Hypothalamus (tissue), 51 donors: Measurements from ENCODE around the gene CHST11.

Experiments
- DNase-seq, 51 donors: peaks; one replicate each; lab custom pipeline; 2025; lab: John Stamatoyannopoulos, UW

Gene CHST11

DNA sequence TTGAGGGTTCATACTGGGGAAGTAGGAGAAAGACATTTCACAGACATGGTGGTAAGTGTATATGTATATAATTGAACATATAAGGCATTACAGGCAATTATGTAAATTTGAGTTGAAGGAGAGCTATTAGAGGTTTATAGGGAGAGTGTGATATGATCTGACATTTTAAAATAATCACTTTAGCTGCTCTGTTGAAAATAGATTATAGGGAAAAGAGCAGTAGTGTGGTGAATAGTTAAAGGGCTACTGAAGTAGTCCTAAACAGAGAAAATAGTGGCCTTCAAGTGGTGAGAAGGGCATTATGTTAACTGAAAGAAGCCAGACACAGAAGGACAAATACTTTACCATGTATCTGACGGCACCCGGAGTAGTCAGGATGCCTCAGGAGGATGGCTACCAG is 267.1 kb downstream of the CHST11 start:
- DNase-seq = no peak

DNA sequence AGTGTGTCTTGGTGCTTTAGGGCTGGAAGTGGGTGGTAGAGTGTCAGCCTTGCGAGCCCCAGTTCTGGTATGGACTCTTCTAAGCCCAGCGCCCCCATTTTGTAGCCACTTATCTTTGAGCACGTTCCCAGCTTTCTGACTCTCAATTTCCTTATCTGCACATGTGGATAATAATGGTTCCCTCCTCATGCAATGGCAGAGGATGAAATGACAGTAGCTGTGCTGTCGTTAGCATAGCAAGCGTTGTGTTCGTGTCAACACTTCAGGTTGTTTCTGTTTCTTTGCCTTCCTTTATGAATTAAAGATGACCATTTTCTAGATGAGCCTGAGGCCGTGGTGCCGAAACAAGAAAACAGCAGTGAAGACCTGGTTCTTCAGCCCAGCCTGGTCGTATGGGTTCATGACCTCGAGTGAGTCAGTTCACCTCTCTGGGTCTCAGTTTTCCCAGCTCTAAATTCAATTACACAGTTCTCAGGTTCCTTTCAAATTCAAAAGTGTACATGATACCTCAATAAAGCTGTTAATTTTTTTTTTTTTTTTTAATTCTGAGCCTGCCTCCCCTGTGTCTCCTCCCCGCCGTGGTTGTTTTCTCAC is 268.3 kb downstream of the CHST11 start:
- DNase-seq = no peak

DNA sequence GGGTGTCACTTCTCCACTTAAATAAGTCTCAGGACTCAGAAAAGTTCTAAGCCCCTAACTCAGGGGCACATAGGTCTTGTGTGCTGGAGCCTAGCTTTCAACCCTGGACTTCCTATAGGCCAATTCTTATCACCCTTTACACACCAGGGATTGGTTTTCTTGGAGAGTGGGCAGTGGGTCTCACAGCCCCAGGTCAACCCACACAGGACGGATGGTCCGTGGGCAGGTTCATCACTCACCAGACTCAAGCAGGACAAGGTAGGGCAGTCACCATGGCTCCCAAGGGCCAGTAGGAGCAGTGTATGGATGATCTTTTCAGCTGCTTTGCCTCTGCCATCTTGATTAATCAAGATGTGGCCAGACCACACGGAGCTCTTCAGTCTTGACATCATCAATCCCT is 268.9 kb downstream of the CHST11 start:
- DNase-seq = no peak

DNA sequence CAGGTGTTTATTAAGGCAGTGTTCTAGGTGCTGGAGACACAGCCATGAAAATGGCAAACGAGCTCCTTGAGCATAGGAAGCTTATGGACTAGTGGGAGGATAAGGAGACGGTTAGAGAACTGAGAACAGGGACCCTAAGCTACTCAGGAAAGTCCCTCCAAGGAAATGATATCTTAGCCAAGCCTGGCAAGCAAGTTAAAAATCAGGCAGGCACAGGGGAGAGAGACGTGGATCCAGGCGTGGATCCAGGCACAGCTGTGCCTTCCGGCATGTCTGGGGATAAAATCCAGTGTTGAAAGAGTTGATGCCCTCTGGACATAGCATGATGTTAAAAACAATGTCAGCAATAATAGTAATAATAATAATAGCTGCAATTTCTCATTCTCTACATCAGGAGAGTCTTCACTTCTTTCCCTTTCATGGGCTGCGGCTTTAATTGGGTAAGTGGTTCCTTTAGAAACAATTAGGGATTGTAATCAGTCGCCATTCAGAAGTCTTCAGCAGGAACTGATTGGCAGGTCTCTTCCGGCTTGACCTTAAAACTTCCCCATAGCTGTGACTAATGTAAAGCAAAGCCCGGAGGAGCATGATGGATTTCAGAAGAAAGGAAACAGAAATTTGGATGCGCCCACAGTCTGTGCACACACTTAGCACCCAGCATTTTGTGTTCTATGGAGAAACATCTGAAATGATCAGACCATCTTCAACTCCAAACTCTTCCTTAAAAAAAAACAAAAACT is 271.1 kb downstream of the CHST11 start:
- no peak for DNase-seq

DNA sequence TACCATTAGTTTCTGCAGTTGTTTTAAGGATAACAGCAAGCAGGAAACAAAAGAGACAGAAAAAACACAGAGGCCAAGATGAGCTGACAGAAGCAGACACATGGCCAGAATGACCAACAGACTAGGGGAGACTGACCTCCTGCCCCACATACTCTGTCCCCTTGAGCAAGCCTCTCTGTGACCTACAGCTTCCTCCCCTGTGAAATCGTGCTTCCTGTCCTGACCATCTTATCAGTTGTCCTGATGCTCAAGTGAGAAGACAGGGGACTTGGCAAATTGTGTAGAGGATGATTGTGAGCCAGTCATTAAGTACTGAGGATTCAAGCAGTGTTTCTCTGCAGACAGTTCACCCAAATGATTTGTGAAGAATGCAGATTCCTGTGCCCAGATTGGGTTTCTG is 272.3 kb downstream of the CHST11 start:
- no peak for DNase-seq

DNA sequence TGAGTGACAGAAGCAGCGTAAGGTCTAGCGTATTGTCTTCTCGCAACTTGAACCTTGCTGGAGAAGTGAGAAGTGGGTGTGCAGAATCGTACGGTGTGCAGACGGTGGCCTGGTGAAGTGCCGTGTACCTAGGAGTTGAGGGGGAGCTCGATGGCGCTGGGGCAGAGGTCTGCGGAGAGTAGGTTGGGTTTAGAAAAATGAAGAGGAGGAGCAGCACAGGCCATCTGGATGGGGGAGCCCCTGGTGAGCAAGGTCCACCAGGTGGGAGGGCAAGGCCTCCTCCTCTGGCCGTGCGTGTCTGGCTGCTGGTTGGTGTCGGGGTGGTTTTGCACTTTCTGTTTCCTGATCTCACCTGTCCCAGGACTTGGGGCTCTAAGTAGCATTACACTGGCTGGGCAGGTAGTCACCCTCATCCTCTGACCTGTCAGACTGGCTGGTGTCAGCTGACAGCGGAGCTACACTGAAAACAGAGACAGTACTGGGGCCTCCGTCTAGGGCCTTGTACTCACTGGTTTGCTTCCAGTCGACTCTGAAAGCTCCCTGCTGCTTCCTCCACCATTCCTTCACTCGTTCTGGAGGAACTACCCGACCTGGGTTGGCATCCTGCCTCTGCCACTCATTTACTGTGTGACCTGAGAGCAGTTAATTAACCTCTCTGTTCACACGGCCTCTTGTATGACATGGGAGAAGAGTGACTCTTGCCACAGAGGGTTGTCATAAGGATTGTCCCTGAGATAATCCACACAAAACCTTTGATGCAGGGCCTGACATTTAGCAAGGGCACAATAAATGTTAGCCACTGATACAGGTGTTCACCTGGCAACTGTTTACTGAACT is 273.1 kb downstream of the CHST11 start:
- no peak for DNase-seq

DNA sequence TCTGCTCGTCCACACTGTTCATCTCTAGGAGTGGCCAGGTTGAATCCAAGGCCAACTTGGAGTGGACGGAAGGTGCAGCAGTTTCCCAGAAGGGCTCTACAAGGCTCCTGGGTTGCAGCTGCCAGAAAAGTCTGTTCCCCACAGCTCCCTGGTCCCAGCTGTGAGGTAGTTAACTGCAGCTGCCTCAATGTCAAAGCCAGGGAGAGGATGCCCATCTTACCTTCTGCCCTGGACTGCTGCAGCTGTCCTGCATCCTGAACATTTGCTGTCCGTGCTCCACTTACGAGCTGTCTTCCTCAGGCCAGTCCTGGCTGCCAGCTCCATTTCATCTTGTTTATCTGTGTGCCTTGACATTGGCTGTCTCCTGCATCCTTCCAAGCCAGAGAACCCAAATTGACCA is 274.0 kb downstream of the CHST11 start:
- no peak for DNase-seq

DNA sequence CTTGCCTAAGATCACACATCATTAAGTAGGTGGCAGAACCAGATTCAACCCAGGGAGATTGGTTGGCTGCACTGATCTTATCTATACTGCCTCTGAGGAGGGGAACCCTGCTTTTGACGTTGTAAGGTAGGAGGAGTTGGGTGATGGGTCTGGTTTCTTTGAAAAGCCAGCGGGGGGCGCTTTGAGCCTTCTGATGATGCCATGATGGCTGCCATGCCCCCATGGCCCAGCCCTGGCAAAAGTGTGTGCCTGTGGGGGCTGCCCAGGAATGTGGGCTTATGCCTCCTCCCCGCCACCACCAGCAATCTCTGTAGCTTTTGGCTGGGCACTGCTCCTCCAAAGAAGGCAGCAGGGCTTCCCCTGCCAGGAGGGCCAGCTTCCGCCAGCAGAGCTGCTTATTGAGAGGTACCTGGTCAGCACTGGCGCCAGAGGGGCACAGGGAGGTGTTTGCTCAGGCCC is 277.0 kb downstream of the CHST11 start:
- DNase-seq = peak in 1 of 51 donors; percentile 16

DNA sequence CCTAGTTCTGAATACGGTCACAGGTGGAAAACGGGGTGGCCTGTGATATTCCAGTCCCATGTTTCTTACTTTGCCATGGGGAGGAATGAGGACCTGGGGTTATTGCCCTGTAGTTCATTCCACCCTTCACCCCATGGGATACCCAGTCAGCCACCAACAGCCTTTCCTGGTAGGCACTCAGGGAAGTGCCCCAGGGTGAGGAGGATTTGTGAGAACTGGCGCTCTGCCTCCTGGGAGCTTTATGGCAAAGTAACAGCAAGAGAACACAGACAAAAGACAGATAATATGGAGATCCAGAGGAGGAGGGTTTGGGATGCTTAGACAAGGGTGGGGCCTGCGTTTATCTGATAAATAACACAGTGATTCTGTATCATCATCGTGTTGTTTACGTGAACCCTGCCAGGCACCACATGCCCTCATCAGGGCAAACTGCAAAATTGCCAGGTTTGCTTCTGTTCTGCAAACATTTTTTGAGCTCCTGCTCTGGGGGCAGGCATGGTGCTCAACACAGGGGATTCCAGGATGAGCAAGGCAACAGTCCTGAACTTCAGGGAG is 277.9 kb downstream of the CHST11 start:
- DNase-seq = no peak

DNA sequence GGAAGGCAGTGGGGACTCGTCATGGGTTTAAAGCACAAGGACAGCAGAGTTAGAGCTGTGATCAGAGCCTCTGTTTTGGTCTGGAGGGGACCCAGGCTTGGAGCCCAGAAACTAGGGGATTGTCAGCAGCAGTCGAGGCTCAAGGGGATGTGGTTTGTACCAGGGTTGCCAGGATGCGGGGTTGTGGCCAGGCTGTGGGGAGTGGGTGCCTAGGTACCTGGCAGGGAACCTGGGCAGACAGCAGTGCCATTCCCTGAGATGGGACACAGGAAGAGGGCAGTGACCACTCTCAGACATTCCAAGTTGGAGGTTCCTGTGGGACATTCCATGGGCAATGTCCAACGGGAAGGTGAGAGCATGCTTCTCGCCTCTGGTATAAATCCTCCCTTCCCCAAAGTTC is 279.1 kb downstream of the CHST11 start:
- DNase-seq = no peak

DNA sequence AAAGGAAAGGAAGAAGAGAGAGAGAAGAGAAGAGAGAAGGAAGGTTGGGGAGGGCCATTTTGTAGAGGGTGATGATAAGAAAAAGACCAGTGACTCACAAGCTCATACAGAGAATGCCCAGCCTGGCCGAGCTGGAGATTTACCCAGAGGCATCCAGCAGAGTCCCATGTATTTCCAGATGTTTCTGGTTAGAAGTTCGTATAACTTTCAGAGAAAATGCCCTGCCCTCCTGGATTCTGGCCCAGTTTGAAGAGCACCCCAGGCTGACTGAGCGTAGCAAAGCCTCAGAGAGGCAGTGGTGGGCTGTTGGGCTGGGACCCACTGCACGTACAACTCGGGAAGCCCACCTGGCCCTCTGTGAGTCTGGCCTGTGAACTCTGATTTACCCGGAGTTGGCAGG is 279.6 kb downstream of the CHST11 start:
- DNase-seq = no peak

DNA sequence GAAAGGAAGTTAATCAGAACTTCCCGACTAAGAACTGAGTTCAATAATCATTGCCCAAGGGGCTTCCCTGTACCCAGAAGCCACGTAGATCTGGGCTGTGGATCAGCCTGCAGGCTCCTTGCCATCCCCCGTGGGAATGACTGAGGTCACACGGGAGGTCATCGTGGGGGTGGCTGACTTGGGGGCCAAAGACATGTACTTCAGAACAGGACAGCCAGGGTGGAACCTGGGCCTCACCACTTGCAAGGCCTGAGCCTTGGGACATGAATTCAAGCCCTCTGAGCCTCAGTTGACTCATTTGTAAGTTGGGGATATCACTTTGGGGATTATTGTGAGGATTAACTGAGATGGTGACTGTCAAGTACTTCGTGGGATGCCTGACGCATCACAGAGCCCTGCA is 280.4 kb downstream of the CHST11 start:
- no peak for DNase-seq

DNA sequence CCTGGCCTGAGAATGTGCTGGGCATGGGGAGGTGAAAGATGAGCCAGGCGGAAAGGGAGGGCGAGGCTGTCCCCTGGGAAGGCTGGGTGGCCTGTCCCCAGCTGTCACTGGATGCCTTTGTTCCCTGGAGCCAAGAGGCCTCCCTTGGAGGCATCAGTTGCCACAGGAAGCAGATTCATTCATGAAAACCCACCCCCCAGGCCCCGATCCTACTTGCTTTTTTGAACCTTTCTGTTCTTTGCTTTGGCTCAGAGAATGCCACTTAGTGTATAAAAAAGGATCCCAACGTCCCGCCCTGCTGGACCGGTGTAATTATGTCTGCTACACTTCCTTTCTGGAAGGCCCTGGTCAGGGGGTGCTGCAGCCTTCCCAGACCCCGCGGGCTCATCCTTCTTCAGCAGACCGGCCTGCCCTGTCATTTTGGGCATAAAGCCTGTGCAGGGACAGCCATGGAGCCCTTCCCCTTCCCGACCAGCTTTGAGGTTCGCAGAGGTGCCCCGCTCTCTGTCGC is 281.1 kb downstream of the CHST11 start:
- peak in 6 of 51 donors; percentile 8 to 18 (median 14) for DNase-seq

DNA sequence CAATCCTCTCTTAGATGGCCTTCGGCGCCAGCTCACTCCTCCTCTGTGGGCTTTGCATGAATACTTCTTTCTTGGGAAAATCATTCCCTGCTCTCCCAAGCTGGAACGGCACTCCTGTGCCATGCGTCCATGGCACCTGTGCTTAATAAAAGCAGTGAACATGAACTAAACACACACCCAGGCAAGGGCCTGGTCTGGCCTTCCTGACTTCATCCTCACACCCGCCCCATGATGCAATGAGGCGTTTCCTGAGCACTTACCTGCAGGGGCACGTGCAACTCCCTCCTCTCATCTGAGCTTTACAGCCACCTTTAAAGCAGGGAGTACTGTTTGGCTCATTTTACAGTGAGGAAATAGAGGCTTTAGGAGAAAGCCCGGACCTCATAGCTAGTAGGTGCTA is 281.6 kb downstream of the CHST11 start:
- no peak for DNase-seq

DNA sequence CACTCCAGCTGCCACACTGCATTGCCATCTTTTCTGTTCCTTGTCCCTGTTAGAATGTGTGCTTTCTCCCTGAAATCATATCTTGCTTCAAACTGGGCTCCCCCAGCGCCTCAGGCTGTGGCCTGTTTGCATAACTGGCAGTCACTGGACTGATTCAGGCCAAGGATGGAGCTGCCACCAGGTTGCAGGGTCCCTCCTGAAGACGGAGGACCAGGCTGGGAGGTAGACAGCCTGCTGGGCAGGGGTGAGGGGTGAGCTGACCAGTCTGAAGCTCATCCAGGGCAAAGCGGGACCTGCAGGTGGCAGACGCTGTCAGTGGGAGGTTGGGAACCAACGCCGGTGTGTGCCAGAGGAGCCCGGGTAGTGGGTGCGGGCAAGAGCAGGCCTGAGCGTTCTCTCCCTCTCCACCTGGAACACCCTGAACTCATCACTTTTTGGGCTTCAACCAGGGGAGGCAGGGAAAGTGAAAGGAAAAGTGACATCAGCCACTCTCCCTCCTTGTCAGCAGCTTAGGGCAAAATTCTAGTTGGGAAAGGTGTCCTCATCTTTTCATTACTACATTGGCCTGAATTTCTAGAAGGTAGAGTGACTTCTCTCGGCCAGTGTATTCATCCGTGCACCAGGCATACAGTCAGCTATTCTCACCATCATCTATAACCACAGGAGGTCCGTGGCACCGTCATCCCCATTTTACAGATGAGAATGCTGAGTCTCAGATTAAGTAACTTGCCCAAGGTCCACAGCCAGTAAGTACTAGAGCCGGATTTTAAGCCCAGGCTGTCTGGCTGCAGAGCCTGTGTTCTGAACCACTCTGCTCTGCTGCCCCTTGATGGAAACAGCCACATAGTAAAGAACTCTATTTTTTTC is 282.3 kb downstream of the CHST11 start:
- peak in 1 of 51 donors; percentile 7 for DNase-seq

DNA sequence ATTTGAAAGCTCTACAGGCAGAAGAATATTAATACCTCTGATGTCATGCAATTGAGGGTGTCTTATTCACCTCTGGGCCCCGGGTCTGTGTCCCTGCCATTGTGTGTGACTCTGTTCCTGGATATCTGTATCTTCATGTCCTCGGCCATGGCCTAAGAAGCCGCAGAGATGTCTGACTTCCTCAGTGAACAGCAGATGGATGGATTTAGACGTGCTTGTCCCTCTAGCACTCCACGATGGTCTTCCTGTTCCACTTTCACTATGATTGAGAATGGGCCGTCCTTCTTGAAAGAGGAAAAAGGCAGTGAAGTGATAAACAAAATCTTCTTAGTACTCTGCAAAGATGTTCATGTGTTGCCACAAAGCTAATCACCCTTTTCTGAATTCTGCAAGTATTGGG is 283.9 kb downstream of the CHST11 start:
- peak in 14 of 51 donors; percentile 12 to 56 (median 23) for DNase-seq

DNA sequence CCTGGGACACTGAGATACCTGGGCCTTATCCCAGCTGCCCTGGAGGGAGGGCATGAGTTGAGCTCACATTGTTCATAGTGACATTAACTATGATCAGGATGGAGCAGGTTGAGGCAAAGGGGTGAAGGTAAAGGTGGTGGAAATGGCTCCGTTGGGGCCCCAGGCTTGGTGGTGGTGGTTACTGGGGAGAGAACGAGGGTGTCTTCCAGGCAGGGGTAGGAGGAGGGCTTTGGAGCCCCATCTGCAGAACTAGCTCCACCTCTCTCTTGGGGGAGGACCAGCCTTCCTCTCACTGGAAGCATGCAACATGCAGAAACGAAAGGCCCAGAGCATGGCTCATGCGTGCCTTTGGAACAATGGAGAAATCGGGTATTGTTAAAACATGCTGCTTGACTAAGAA is 284.3 kb downstream of the CHST11 start:
- peak in 3 of 51 donors; percentile 13 to 31 (median 17) for DNase-seq

DNA sequence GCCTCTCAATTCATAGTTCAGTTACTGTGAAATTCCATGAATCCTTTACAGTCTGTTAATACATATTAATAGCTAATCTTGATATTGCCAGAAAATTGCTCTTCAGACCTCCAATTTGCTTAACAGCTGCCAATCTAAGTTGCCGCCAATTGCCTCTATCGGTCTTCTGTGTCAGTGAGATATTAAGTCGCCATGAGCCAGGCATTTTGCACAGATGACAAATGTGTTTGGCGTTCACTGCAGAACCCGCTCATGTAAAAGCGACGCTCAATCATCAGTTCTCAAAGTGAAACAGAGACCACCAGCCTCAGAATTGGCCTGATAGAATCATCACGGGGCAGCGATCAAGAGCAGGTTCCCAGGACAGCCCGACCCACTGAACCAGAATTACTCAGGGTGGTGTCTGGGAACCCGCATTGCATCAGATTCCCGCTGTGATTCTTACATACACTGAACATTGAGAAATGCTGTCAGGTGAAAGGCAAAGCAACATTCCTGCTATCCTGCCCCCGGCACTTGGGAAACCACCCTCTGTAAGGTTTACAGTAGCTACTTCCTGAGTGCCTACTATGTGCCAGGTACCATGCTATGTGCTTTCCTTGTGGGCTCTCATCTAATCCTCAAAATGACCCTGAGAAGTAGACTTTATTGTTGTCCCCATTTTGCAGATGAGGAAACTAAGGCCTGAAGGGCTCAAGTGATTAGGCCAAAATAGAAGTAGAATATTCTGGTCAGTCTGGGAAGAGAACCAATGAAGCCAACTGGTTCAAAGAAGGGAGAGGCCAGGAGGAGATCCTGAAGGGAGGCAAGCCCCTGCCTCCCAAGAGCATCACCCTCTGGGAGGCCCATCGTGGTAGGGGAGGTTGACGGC is 285.0 kb downstream of the CHST11 start:
- DNase-seq = no peak
